Smooth muscle cell (in vitro differentiated cells): ENCODE measurements around the gene ME3. TPM values are rescaled to one million over a fixed set of nuclear protein-coding genes. Genes with fewer than 3 reads are reported as not detected.

Source experiments
- DNase-seq: peaks from one replicate; lab custom pipeline; 2025; ENCODE audit not compliant: unreplicated experiment; lab: John Stamatoyannopoulos, UW
- H2AFZ ChIP-seq: fragments of 200-600 bp; sonication (generic); 2 replicates; pipeline ENCODE4 v1.6.0; 2016; ENCODE audit warnings: antibody characterized with exemption, low read depth, mild to moderate bottlenecking
- H3F3A ChIP-seq: fragments of 200-600 bp; sonication (generic); 2 replicates; pipeline ENCODE4 v1.6.0; 2017; ENCODE audit warnings: antibody characterized with exemption, low read depth
- H3K27ac ChIP-seq: fragments of 200-600 bp; sonication (generic); 2 replicates; pipeline ENCODE4 v1.5.1; 2016; ENCODE audit warnings: low read depth, mild to moderate bottlenecking
- H3K27me3 ChIP-seq: fragments of 200-600 bp; sonication (generic); 2 replicates; pipeline ENCODE4 v1.6.1; 2016; ENCODE audit warnings: low read depth, mild to moderate bottlenecking
- H3K36me3 ChIP-seq: fragments of 200-600 bp; sonication (generic); 2 replicates; pipeline ENCODE4 v1.5.1; 2016; ENCODE audit warnings: low read depth
- H3K4me1 ChIP-seq: fragments of 200-600 bp; sonication (generic); 2 replicates; pipeline ENCODE4 v1.5.1; 2016; ENCODE audit warnings: low read depth
- H3K4me2 ChIP-seq: fragments of 200-600 bp; sonication (generic); 2 replicates; pipeline ENCODE4 v1.6.0; 2016; ENCODE audit warnings: mild to moderate bottlenecking
- H3K4me3 ChIP-seq: fragments of 200-600 bp; sonication (generic); 2 replicates; pipeline ENCODE4 v1.5.1; 2016; ENCODE audit warnings: mild to moderate bottlenecking
- H3K79me2 ChIP-seq: fragments of 200-600 bp; sonication (generic); 2 replicates; pipeline ENCODE4 v1.6.0; 2016; ENCODE audit warnings: low read depth, mild to moderate bottlenecking
- H3K9ac ChIP-seq: fragments of 200-600 bp; sonication (generic); 2 replicates; pipeline ENCODE4 v1.6.0; 2016; ENCODE audit warnings: low read depth
- H3K9me3 ChIP-seq: fragments of 200-600 bp; sonication (generic); replicated peaks from 2 replicates; pipeline ENCODE4 v1.5.1; 2016; ENCODE audit warnings: low read depth
- H4K20me1 ChIP-seq: fragments of 200-600 bp; sonication (generic); 2 replicates; pipeline ENCODE4 v1.6.0; 2016; ENCODE audit warnings: low read depth
- CTCF ChIP-seq: fragments of 200-600 bp; sonication (generic); IDR thresholded peaks from 2 replicates; pipeline ENCODE4 v1.5.1; 2017; ENCODE audit warnings: borderline replicate concordance, mild to moderate bottlenecking, antibody characterized with exemption; ENCODE audit not compliant: insufficient read depth, poor library complexity, severe bottlenecking
- WGBS: methylation state at CpG from one replicate; pipeline ENCODE4 v1.1.7; 2016; ENCODE audit warnings: low lambda C conversion rate; 5-methylcytosine and 5-hydroxymethylcytosine counted together
- polyA plus RNA-seq: library from polyadenylated mRNA; unstranded; fragments of >200 nt; fragmentation: Nextera tagmentation; extraction: Ambion mirVana; gene quantifications from 2 replicates; pipeline ENCODE4 v1.2.1, GENCODE V29; 2016
- total RNA-seq: library from RNA; depleted of rRNA; stranded (reverse); fragments of >200 nt; gene quantifications from 2 replicates; pipeline ENCODE4 v1.2.3, GENCODE V29; 2014

The ME3 gene
- total and polyA plus RNA-seq, 2 experiments from 2014 or later: 4.2 to 8.4 TPM

- TF ChIP-seq CTCF: no peak
- no peak overlapping the region for H3K9ac ChIP-seq
- H4K20me1 ChIP-seq: no peaks in the 10 kb centered on the region
- H3K27me3 ChIP-seq: no peaks in the 10 kb centered on the region
- H3K9me3 ChIP-seq: peaks cover 3% of the 10 kb centered on the region
- no peaks in the 10 kb centered on the region for H3K36me3 ChIP-seq
- no peak overlapping the region for H3K4me2 ChIP-seq
- H3K4me1 ChIP-seq: peaks cover 8% of the 10 kb centered on the region
- H3K79me2 ChIP-seq: no peaks in the 10 kb centered on the region
- no peak for DNase-seq
- H3F3A ChIP-seq: no peaks in the 10 kb centered on the region
- no peak overlapping the region for H2AFZ ChIP-seq
- H3K4me3 ChIP-seq: no peak overlapping the region
- H3K27ac ChIP-seq: no peak overlapping the region
Measured at GRCh38 chr11:86615487-86615886, 56.9 kb downstream of the ME3 start.

- H3K4me2 ChIP-seq: no peak overlapping the region
- no peak overlapping the region for H2AFZ ChIP-seq
- no peak overlapping the region for H3K9ac ChIP-seq
- no peaks in the 10 kb centered on the region for H3K27me3 ChIP-seq
- H4K20me1 ChIP-seq: no peaks in the 10 kb centered on the region
- H3K79me2 ChIP-seq: no peaks in the 10 kb centered on the region
- H3K4me3 ChIP-seq: no peak overlapping the region
- WGBS: 34% methylated on average over 5 of the region's 5 CpGs
- no peak overlapping the region for H3K27ac ChIP-seq
- DNase-seq: no peak
- H3F3A ChIP-seq: peaks cover 5% of the 10 kb centered on the region
- H3K36me3 ChIP-seq: no peaks in the 10 kb centered on the region
- TF ChIP-seq CTCF: no peak
- peaks cover 26% of the 10 kb centered on the region for H3K4me1 ChIP-seq
- H3K9me3 ChIP-seq: peaks cover 3% of the 10 kb centered on the region
Measured at GRCh38 chr11:86610559-86611341, 61.7 kb downstream of the ME3 start.

- Histone ChIP-seq H3K27me3 (no peaks in the 10 kb centered on the region), H3F3A (peaks cover 5% of the 10 kb centered on the region), H2AFZ (no peak overlapping the region), H3K9ac (no peak overlapping the region), H3K4me3 (no peak overlapping the region), H3K27ac (no peak overlapping the region), H3K4me2 (peak overlapping the region; percentile 48), H3K79me2 (no peaks in the 10 kb centered on the region), H3K9me3 (no peaks in the 10 kb centered on the region), H4K20me1 (no peaks in the 10 kb centered on the region), H3K36me3 (no peaks in the 10 kb centered on the region), H3K4me1 (peaks cover 26% of the 10 kb centered on the region)
- no peak for DNase-seq
- peak; percentile 87 for TF ChIP-seq CTCF
- WGBS: 35% methylated on average over 7 of the region's 7 CpGs
Measured at GRCh38 chr11:86608251-86608799, 64.1 kb downstream of the ME3 start.
